H9 (cell line): ENCODE measurements around the gene TAGLN2. TPM values are rescaled to one million over a fixed set of nuclear protein-coding genes. Genes with fewer than 3 reads are reported as not detected.
A peak's percentile ranks its signal among the peaks of the same experiment; 100 is the strongest.

ENCODE experiments used
- DNase-seq: peaks from one replicate; pipeline ENCODE4 v3.0.0-alpha.2; 2017
- H2AFZ ChIP-seq: one replicate; pipeline ENCODE4 v1.6.1; 2013; ENCODE audit warnings: mild to moderate bottlenecking, low read length, control low read depth, moderate library complexity
- H2AK5ac ChIP-seq: 2 replicates; pipeline ENCODE4 v1.6.1; 2013; ENCODE audit warnings: low read length, control low read depth, mixed read lengths; ENCODE audit not compliant: insufficient read length
- H2BK120ac ChIP-seq: one replicate; pipeline ENCODE4 v1.6.1; 2013; ENCODE audit warnings: low read depth, mild to moderate bottlenecking, low read length, control low read depth, inconsistent platforms; ENCODE audit not compliant: poor library complexity, severe bottlenecking
- H2BK12ac ChIP-seq: 2 replicates; pipeline ENCODE4 v1.6.1; 2013; ENCODE audit warnings: low read length, control low read depth, mixed read lengths, low read depth; ENCODE audit not compliant: insufficient read length
- H2BK15ac ChIP-seq: 2 replicates; pipeline ENCODE4 v1.6.1; 2013; ENCODE audit warnings: low read depth, low read length, control low read depth
- H2BK20ac ChIP-seq: one replicate; pipeline ENCODE4 v1.6.1; 2013; ENCODE audit warnings: low read depth, mild to moderate bottlenecking, low read length, control low read depth, inconsistent platforms; ENCODE audit not compliant: poor library complexity, severe bottlenecking
- H2BK5ac ChIP-seq: 2 replicates; pipeline ENCODE4 v1.6.1; 2013; ENCODE audit warnings: low read length, control low read depth, mixed read lengths; ENCODE audit not compliant: insufficient read length
- H3K14ac ChIP-seq: 2 replicates; pipeline ENCODE4 v1.6.1; 2013; ENCODE audit warnings: low read length, control low read depth; ENCODE audit not compliant: insufficient read depth
- H3K18ac ChIP-seq: 2 replicates; pipeline ENCODE4 v1.6.1; 2013; ENCODE audit warnings: low read depth, mild to moderate bottlenecking, mixed read lengths, low read length, control low read depth; ENCODE audit not compliant: insufficient read length
- H3K23ac ChIP-seq: 2 replicates; pipeline ENCODE4 v1.6.1; 2013; ENCODE audit warnings: low read length, control low read depth, mixed read lengths, low read depth; ENCODE audit not compliant: insufficient read length
- H3K23me2 ChIP-seq: 2 replicates; pipeline ENCODE4 v1.6.1; 2013; ENCODE audit warnings: low read depth, mild to moderate bottlenecking, mixed read lengths, low read length, control low read depth; ENCODE audit not compliant: insufficient read length, poor library complexity, severe bottlenecking
- H3K27ac ChIP-seq: 2 replicates; pipeline ENCODE4 v1.5.1; 2013; ENCODE audit warnings: low read length, control low read depth, mixed read lengths, low read depth; ENCODE audit not compliant: insufficient read length
- H3K27me3 ChIP-seq: 2 replicates; pipeline ENCODE4 v1.6.1; 2013; ENCODE audit warnings: low read length, control low read depth, inconsistent platforms; ENCODE audit not compliant: insufficient read depth
- H3K4ac ChIP-seq: 2 replicates; pipeline ENCODE4 v1.6.1; 2013; ENCODE audit warnings: low read depth, mild to moderate bottlenecking, control low read depth, inconsistent platforms, low read length, moderate library complexity
- H3K4me1 ChIP-seq: 2 replicates; pipeline ENCODE4 v1.6.1; 2013; ENCODE audit warnings: low read length, control low read depth, inconsistent platforms; ENCODE audit not compliant: insufficient read depth
- H3K4me2 ChIP-seq: 2 replicates; pipeline ENCODE4 v1.6.1; 2013; ENCODE audit warnings: low read length, control low read depth, mixed read lengths; ENCODE audit not compliant: insufficient read length, insufficient read depth
- H3K56ac ChIP-seq: 2 replicates; pipeline ENCODE4 v1.6.1; 2013; ENCODE audit warnings: low read depth, mild to moderate bottlenecking, mixed read lengths, low read length, control low read depth; ENCODE audit not compliant: insufficient read length
- H3K79me1 ChIP-seq: 2 replicates; pipeline ENCODE4 v1.6.1; 2013; ENCODE audit warnings: low read depth, mild to moderate bottlenecking, moderate library complexity, low read length, control low read depth, inconsistent platforms; ENCODE audit not compliant: insufficient read depth, poor library complexity, severe bottlenecking
- H3K79me2 ChIP-seq: 2 replicates; pipeline ENCODE4 v1.6.1; 2013; ENCODE audit warnings: low read length, control low read depth, inconsistent platforms; ENCODE audit not compliant: insufficient read depth
- H3K9ac ChIP-seq: 2 replicates; pipeline ENCODE4 v1.6.1; 2013; ENCODE audit warnings: low read length, control low read depth, mixed read lengths; ENCODE audit not compliant: insufficient read length; ENCODE audit errors: extremely low read depth
- H3K9me3 ChIP-seq: one replicate; pipeline ENCODE4 v1.6.1; 2013; ENCODE audit warnings: low read depth, low read length, inconsistent platforms; ENCODE audit not compliant: control insufficient read depth
- H3T11ph ChIP-seq: one replicate; pipeline ENCODE4 v1.6.1; 2013; ENCODE audit warnings: mild to moderate bottlenecking, low read length, control low read depth, inconsistent platforms
- H4K20me1 ChIP-seq: one replicate; pipeline ENCODE4 v1.6.1; 2013; ENCODE audit not compliant: control insufficient read depth, insufficient read length, insufficient read depth
- H4K5ac ChIP-seq: 2 replicates; pipeline ENCODE4 v1.6.1; 2013; ENCODE audit warnings: low read depth, mild to moderate bottlenecking, mixed read lengths, low read length, control low read depth; ENCODE audit not compliant: insufficient read length
- H4K8ac ChIP-seq: replicated peaks from 2 replicates; pipeline ENCODE4 v1.6.1; 2013; ENCODE audit warnings: low read length, control low read depth, mixed read lengths, low read depth; ENCODE audit not compliant: insufficient read length
- H4K91ac ChIP-seq: 2 replicates; pipeline ENCODE4 v1.6.1; 2013; ENCODE audit warnings: low read depth, mild to moderate bottlenecking, moderate library complexity, mixed read lengths, low read length, control low read depth; ENCODE audit not compliant: insufficient read length
- H3K27ac Mint-ChIP-seq, 3 experiments: 2 replicates in 2 of 3; 3 replicates in 1 of 3; pipeline ENCODE4 v1.8.0; 2020 to 2021; ENCODE audit warnings: mixed read lengths in 3 of 3, mild to moderate bottlenecking in 1 of 3, moderate library complexity in 1 of 3
- H3K27me3 Mint-ChIP-seq: 2 replicates; pipeline ENCODE4 v1.8.0; 2021; ENCODE audit warnings: low read depth, mild to moderate bottlenecking, moderate library complexity, mixed read lengths
- H3K36me3 Mint-ChIP-seq, 3 experiments: 2 replicates in 2 of 3; 3 replicates in 1 of 3; pipeline ENCODE4 v1.8.0; 2020 to 2021; ENCODE audit warnings: low read depth in 3 of 3, mixed read lengths in 3 of 3; ENCODE audit not compliant: insufficient read depth in 1 of 3
- H3K4me1 Mint-ChIP-seq, 2 experiments: 2 replicates each; pipeline ENCODE4 v1.8.0; 2020; ENCODE audit warnings: mixed read lengths in 2 of 2
- H3K4me3 Mint-ChIP-seq, 2 experiments: 2 replicates in 1 of 2; 3 replicates in 1 of 2; pipeline ENCODE4 v1.8.0; 2020 to 2021; ENCODE audit warnings: mild to moderate bottlenecking in 2 of 2, mixed read lengths in 2 of 2, moderate library complexity in 1 of 2
- H3K9me3 Mint-ChIP-seq, 2 experiments: 2 replicates in 1 of 2; 3 replicates in 1 of 2; pipeline ENCODE4 v1.8.0; 2020; ENCODE audit warnings: mild to moderate bottlenecking in 2 of 2, mixed read lengths in 2 of 2, moderate library complexity in 1 of 2
- WGBS: extraction: QIAGEN DNeasy Blood & Tissue Kit; methylation state at CpG from one replicate; pipeline ENCODE4 v1.1.7; 2013; ENCODE audit warnings: missing lambda C conversion rate, low lambda C conversion rate, mixed read lengths; ENCODE audit not compliant: insufficient read length; ENCODE audit errors: extremely low coverage; 5-methylcytosine and 5-hydroxymethylcytosine counted together
- total RNA-seq: library from RNA; stranded (reverse); gene quantifications from 2 replicates; pipeline ENCODE4 v1.2.1, GENCODE V29; 2021
- TF ChIP-seq, protein P1 (sequence below): fragments of 200-600 bp; sonication (generic); conservative IDR thresholded peaks from 3 replicates; pipeline ENCODE4 v1.8.0; 2021; ENCODE audit warnings: antibody characterized with exemption, mild to moderate bottlenecking

Gene TAGLN2
- total RNA-seq, 1 experiment from 2014 or later: 76.7 TPM

DNA sequence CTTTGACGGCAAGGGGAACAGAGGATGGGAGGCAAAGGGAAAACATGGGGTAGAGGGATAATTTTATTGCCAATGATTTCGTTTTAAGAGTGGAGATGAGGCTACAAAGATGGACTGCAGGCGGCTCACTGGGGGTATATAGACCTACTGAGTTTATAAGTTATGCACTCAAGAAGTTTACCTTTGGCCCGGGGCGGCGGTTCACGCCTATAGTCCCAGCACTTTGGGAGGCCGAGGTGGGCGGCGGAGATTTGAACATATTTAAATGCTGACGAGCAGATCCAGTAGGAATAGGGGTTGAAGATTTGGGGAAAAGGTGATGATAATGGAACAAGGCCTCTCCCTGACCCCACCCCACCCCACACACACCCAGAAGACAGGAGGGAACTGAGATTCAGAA, 36.9 kb upstream of the TAGLN2 start:
- no peak overlapping the region for H3K27ac Mint-ChIP-seq

More for the DNA sequence above, 36.9 kb upstream of the TAGLN2 start:
- peaks cover 2% of the 10 kb centered on the region for H4K20me1 ChIP-seq
- H3K79me1 ChIP-seq: no peaks in the 10 kb centered on the region
- H3K4me1 Mint-ChIP-seq: peaks cover 20 to 22% of the 10 kb centered on the region in 2 experiments
- H3K14ac ChIP-seq: no peak overlapping the region
- no peak overlapping the region for H3K4ac ChIP-seq
- H2AFZ ChIP-seq: no peak overlapping the region
- no peak overlapping the region for H2BK120ac ChIP-seq
- H3K9me3 Mint-ChIP-seq: no peaks in the 10 kb centered on the region
- no peaks in the 10 kb centered on the region for H3K36me3 Mint-ChIP-seq
- no peaks in the 10 kb centered on the region for H3K9me3 ChIP-seq
- no peak overlapping the region for H3K56ac ChIP-seq
- H4K5ac ChIP-seq: no peak overlapping the region
- H3K23me2 ChIP-seq: no peaks in the 10 kb centered on the region
- H2BK15ac ChIP-seq: no peak overlapping the region
- no peak overlapping the region for H2BK5ac ChIP-seq
- TF ChIP-seq, protein P1, sequence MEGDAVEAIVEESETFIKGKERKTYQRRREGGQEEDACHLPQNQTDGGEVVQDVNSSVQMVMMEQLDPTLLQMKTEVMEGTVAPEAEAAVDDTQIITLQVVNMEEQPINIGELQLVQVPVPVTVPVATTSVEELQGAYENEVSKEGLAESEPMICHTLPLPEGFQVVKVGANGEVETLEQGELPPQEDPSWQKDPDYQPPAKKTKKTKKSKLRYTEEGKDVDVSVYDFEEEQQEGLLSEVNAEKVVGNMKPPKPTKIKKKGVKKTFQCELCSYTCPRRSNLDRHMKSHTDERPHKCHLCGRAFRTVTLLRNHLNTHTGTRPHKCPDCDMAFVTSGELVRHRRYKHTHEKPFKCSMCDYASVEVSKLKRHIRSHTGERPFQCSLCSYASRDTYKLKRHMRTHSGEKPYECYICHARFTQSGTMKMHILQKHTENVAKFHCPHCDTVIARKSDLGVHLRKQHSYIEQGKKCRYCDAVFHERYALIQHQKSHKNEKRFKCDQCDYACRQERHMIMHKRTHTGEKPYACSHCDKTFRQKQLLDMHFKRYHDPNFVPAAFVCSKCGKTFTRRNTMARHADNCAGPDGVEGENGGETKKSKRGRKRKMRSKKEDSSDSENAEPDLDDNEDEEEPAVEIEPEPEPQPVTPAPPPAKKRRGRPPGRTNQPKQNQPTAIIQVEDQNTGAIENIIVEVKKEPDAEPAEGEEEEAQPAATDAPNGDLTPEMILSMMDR: no peak
- no peak overlapping the region for H2BK20ac ChIP-seq
- no peak overlapping the region for H3K4me3 Mint-ChIP-seq
- no peak overlapping the region for H3K27ac ChIP-seq
- H4K91ac ChIP-seq: no peak overlapping the region
- H3K18ac ChIP-seq: no peak overlapping the region
- no peak overlapping the region for H3T11ph ChIP-seq
- no peaks in the 10 kb centered on the region for H3K4me1 ChIP-seq
- no peak overlapping the region for H2BK12ac ChIP-seq
- H3K79me2 ChIP-seq: no peaks in the 10 kb centered on the region
- peak; percentile 7 for DNase-seq
- H3K23ac ChIP-seq: no peak overlapping the region
- H3K4me2 ChIP-seq: no peak overlapping the region
- no peak overlapping the region for H2AK5ac ChIP-seq
- H3K27me3 ChIP-seq: no peaks in the 10 kb centered on the region
- no peak overlapping the region for H4K8ac ChIP-seq
- H3K27me3 Mint-ChIP-seq: peaks cover 6% of the 10 kb centered on the region; the same call in 1 of the 2 replicates
- WGBS: no CpG with 5 or more reads among the region's 11 CpGs
- H3K9ac ChIP-seq: no peak overlapping the region
